SK-N-SH (cell line): ENCODE results near the gene ASGR1.

Experiments
- JUND ChIP-seq: IDR thresholded peaks from 2 replicates; pipeline ENCODE4 v1.4.0; 2012
- TAF1 ChIP-seq: IDR thresholded peaks from 2 replicates; pipeline ENCODE4 v1.6.1; 2012; ENCODE audit warnings: low read depth, mild to moderate bottlenecking, low read length, moderate library complexity, borderline replicate concordance
- TF ChIP-seq, protein P1 (sequence below): fragments of 200-600 bp; sonication (generic); IDR thresholded peaks from 2 replicates; pipeline ENCODE4 v1.6.1; 2017; ENCODE audit warnings: antibody characterized with exemption, mild to moderate bottlenecking, moderate library complexity

DNA sequence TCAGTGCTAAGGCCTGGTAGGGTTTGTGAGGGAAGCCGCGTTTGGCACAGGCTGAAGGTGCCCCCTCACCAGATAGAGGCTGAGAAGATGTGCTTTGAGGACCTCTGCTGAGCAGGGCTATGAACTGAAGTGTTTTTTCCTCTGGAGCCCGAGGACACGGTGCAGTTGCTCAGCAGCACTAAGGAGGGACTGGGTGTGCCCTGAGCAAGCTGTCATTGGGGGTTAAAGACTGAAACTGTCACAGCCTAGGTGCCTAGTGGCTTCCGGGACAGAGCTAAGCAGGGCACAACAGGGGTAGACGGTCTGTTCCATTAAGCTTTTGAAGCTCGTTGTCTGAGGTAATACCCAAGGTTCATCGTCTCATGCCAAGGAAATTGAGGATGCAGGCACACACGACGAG is 39.8 kb downstream of the ASGR1 start:
- TF ChIP-seq, protein P1, sequence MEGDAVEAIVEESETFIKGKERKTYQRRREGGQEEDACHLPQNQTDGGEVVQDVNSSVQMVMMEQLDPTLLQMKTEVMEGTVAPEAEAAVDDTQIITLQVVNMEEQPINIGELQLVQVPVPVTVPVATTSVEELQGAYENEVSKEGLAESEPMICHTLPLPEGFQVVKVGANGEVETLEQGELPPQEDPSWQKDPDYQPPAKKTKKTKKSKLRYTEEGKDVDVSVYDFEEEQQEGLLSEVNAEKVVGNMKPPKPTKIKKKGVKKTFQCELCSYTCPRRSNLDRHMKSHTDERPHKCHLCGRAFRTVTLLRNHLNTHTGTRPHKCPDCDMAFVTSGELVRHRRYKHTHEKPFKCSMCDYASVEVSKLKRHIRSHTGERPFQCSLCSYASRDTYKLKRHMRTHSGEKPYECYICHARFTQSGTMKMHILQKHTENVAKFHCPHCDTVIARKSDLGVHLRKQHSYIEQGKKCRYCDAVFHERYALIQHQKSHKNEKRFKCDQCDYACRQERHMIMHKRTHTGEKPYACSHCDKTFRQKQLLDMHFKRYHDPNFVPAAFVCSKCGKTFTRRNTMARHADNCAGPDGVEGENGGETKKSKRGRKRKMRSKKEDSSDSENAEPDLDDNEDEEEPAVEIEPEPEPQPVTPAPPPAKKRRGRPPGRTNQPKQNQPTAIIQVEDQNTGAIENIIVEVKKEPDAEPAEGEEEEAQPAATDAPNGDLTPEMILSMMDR, result no peak
- TF ChIP-seq TAF1, result no peak
- no peak for TF ChIP-seq JUND
